ENCODE results near the gene DBF4B.

- TF ChIP-seq CTCF (IDR thresholded peaks at IDR 0.05) (no peak), ZFX (IDR thresholded peaks at IDR 0.05; ENCODE audit: borderline replicate concordance) (no peak)
Observed at GRCh38 chr17:44797802-44798201, 89.3 kb downstream of the DBF4B start.

Measured in 22Rv1 (cell line).